GM10266 (cell line): ENCODE data around the gene AQP12A.

Experiments
- DNase-seq: peaks from one replicate; pipeline ENCODE4 v3.0.0; 2012; ENCODE audit errors: extremely low spot score
- TF ChIP-seq, protein P1 (sequence below): IDR thresholded peaks from 2 replicates; pipeline ENCODE4 v1.5.1; 2012; ENCODE audit warnings: mild to moderate bottlenecking, low read depth; ENCODE audit not compliant: control insufficient read depth, insufficient read depth; ENCODE audit errors: missing control alignments

The AQP12A gene

DNA sequence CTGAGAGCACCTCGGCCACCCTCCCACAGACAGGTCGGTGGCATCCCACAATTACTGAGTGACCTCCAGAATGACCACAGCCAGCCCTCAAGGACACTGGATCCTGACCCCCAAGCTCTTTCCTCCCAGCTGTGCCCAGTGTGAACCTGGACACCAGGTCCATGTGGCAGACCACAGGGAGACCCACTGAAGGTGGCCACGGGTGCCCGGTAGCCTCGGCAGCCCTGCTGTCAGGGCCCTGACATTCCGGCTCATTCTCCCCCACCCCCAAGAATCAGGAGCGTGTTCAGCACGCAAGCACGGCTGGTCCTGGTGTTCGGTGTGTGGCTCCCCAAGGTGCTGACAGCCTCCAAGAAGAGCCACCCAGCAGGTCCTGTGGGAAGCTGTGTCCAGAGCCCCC, 32.8 kb downstream of the AQP12A start:
- TF ChIP-seq, protein P1, sequence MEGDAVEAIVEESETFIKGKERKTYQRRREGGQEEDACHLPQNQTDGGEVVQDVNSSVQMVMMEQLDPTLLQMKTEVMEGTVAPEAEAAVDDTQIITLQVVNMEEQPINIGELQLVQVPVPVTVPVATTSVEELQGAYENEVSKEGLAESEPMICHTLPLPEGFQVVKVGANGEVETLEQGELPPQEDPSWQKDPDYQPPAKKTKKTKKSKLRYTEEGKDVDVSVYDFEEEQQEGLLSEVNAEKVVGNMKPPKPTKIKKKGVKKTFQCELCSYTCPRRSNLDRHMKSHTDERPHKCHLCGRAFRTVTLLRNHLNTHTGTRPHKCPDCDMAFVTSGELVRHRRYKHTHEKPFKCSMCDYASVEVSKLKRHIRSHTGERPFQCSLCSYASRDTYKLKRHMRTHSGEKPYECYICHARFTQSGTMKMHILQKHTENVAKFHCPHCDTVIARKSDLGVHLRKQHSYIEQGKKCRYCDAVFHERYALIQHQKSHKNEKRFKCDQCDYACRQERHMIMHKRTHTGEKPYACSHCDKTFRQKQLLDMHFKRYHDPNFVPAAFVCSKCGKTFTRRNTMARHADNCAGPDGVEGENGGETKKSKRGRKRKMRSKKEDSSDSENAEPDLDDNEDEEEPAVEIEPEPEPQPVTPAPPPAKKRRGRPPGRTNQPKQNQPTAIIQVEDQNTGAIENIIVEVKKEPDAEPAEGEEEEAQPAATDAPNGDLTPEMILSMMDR, result no peak
- no peak for DNase-seq

DNA sequence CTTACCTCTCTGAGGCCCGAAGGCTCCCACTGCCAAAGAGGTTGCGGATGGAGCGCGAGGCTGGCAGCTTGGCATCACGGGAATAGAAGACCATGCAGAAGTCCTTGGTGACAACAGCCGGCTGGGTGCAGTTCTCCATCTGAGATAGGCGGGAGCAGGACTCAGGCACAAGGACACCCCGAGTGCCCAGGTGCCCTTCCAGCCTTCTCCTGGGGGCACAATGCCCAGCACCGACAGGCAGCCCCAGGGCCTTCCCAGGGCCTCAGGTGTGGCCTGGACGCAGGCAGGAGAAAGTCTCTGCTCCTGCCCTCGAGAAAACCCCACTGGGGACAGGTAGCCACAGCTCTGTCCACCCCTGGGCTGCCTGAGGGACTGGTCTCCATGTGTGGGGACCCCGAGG, 33.6 kb downstream of the AQP12A start:
- TF ChIP-seq, protein P1, result no peak
- DNase-seq, result no peak

DNA sequence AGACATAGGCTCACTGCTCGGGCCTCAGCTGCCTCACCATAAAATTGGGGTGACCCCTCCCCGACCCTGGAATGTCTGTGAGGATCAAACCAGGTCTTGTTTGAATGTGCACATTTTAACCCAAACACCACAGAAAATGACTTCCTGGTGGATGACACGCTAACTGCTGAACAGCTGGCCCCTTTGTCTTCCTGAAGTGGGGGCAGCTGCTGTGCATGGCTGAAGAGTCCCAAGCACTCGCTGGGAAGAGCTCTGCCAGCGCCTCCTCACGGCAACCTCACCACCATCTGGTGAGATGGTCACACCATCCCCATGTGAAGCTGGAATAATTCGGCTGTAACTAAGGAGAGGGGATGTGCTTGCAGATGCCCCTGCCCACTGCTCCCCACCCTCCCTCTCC, 34.0 kb downstream of the AQP12A start:
- no peak for DNase-seq
- TF ChIP-seq, protein P1, result no peak

DNA sequence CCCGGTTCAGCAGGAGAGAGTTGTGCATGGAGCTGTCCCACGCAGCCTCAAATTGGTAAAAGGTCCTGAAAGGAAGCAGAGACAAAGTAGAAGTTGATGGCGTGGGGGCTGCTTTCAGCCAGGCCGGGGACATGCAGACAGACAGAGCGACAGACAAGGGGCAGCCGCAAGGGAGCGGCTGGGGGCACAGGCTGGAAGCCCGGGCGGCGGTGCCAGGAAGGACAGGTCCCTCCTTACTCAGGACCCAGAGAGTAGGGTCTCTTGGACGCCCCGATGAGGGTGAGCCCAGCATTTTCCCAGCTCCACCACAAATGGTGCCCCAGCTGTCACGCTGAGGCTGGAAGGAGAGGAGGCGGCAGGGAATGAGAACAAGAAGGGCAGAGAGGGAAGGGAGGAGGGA, 35.2 kb downstream of the AQP12A start:
- TF ChIP-seq, protein P1, result no peak
- DNase-seq, result no peak

DNA sequence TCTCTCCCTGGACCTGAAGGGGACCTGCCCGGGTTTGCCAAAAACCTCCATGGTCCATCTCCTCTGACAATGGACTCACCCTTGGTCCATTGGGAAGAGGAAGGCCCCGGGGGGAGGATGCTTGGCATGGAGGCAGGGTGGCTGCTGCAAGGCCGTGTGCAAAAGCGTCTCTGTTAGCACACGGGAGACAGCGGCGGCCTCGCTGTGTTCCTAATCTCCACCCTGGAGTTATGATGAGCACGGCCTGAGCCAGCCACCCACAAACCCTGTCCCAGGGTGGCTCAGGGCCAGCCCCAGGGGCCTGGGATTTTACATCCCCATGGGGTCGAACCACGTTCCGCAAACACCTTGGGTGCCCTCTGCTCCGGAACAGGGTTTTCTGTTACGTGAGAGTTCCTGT, 35.8 kb downstream of the AQP12A start:
- no peak for DNase-seq
- TF ChIP-seq, protein P1, result no peak

DNA sequence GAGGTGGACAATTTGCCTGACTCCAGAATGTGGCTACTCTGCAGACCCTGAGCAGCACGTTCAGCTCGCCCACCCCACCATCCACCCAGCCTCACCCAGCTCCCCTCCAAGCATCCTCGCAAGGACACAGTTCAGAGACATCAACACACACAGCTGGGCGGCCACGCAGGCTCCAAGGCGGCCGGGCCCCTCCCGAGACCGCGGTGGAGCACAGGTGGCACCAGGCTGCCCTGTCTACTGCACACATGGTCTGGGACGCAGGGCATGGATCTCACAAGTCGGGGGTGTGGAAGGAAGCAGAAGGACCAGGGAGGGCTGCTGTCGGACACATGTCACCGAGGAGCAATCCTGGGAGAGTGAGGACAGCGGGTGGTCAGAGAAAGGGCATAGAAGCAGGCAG, 36.2 kb downstream of the AQP12A start:
- DNase-seq, result no peak
- TF ChIP-seq, protein P1, result no peak

DNA sequence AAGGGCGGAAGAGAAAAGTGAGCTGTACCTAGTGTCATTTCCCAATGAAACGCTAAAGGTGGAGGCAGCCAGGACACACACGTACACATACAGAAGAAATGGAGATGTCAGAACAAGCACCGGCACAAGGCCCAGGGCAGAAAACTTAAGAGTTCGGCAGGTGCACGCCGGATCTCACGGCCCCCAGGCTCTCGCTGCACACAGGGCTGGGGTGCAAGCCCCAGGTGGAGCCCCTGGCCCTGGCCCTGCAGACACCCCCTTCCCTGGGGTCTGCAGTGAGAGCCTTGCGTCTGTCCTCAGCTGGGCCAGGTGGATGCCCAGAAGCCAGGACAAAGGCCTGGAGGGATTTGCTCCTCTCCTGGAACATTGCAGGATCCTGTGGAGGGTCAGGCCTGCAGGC, 36.7 kb downstream of the AQP12A start:
- no peak for DNase-seq
- TF ChIP-seq, protein P1, result no peak
